Neural cell (in vitro differentiated cells): ENCODE results near the gene TXNDC16. TPM values are rescaled to one million over a fixed set of nuclear protein-coding genes. Genes with fewer than 3 reads are reported as not detected.

Experiments used
- H2AFZ ChIP-seq: fragments of 200-600, 300-800 bp; sonication (generic), shearing (Covaris generic); 2 replicates; pipeline ENCODE4 v1.6.0; 2014; ENCODE audit warnings: low read depth, mild to moderate bottlenecking, antibody characterized with exemption, low read length, moderate library complexity
- H3F3A ChIP-seq: fragments of 200-600 bp; shearing (Covaris generic); 2 replicates; pipeline ENCODE4 v1.6.1; 2016; ENCODE audit warnings: mild to moderate bottlenecking, moderate library complexity, mixed read lengths, antibody characterized with exemption, low read length; ENCODE audit not compliant: insufficient read depth, poor library complexity, severe bottlenecking
- H3K27ac ChIP-seq: fragments of 200-600, 300-800 bp; sonication (generic), shearing (Covaris generic); 2 replicates; pipeline ENCODE4 v1.5.1; 2014; ENCODE audit warnings: mild to moderate bottlenecking, low read length, moderate library complexity
- H3K27me3 ChIP-seq: fragments of 300-800, 200-600 bp; sonication (generic), shearing (Covaris generic); 2 replicates; pipeline ENCODE4 v1.6.0; 2014; ENCODE audit warnings: mild to moderate bottlenecking, low read depth, low read length, moderate library complexity; ENCODE audit not compliant: insufficient read depth
- H3K36me3 ChIP-seq: fragments of 300-800, 200-600 bp; sonication (generic), shearing (Covaris generic); 2 replicates; pipeline ENCODE4 v1.5.1; 2014; ENCODE audit warnings: mild to moderate bottlenecking, antibody characterized with exemption, low read length, moderate library complexity; ENCODE audit not compliant: insufficient read depth
- H3K4me2 ChIP-seq: fragments of 300-800, 200-600 bp; sonication (generic), shearing (Covaris generic); 2 replicates; pipeline ENCODE4 v1.6.0; 2014; ENCODE audit warnings: mild to moderate bottlenecking, low read length
- H3K4me3 ChIP-seq: fragments of 300-800, 200-600 bp; sonication (generic), shearing (Covaris generic); 2 replicates; pipeline ENCODE4 v1.5.1; 2014; ENCODE audit warnings: mild to moderate bottlenecking, low read length, moderate library complexity
- H3K79me2 ChIP-seq: fragments of 200-600 bp; shearing (Covaris generic); replicated peaks from 2 replicates; pipeline ENCODE4 v1.6.0; 2014; ENCODE audit warnings: mild to moderate bottlenecking, low read length, moderate library complexity; ENCODE audit not compliant: insufficient read depth
- H3K9ac ChIP-seq: fragments of 300-800, 200-600 bp; sonication (generic), shearing (Covaris generic); 2 replicates; pipeline ENCODE4 v1.6.1; 2016; ENCODE audit warnings: mild to moderate bottlenecking, low read length, mixed read lengths
- H3K9me2 ChIP-seq: fragments of 200-600 bp; shearing (Covaris generic); 2 replicates; pipeline ENCODE4 v1.6.1; 2016; ENCODE audit warnings: mild to moderate bottlenecking, low read length, mixed read lengths; ENCODE audit not compliant: insufficient read depth
- H3K9me3 ChIP-seq: fragments of 200-600, 300-800 bp; sonication (generic), shearing (Covaris generic); 2 replicates; pipeline ENCODE4 v1.6.1; 2016; ENCODE audit warnings: mild to moderate bottlenecking, mixed run types, low read length, moderate library complexity, mixed read lengths
- H4K20me1 ChIP-seq: fragments of 200-600 bp; shearing (Covaris generic); 2 replicates; pipeline ENCODE4 v1.6.1; 2016; ENCODE audit warnings: mild to moderate bottlenecking, mixed run types; ENCODE audit not compliant: insufficient read depth
- CTCF ChIP-seq: fragments of 450-650 bp; IDR thresholded peaks from 2 replicates; pipeline ENCODE4 v1.5.1; 2014; ENCODE audit warnings: antibody characterized with exemption, mild to moderate bottlenecking, moderate library complexity; ENCODE audit not compliant: poor library complexity, severe bottlenecking
- EP300 ChIP-seq: fragments of 450-650 bp; conservative IDR thresholded peaks from 2 replicates; pipeline ENCODE4 v1.6.1; 2014; ENCODE audit warnings: antibody characterized with exemption, mild to moderate bottlenecking, moderate library complexity; ENCODE audit not compliant: poor library complexity, severe bottlenecking
- EZH2 ChIP-seq: fragments of 200-600, 300-800 bp; shearing (Covaris generic), sonication (generic); IDR thresholded peaks from 2 replicates; pipeline ENCODE4 v1.6.1; 2014; ENCODE audit warnings: antibody characterized with exemption, low read length, borderline replicate concordance, mild to moderate bottlenecking; ENCODE audit not compliant: insufficient read depth, poor library complexity, severe bottlenecking
- MXI1 ChIP-seq: fragments of 450-650 bp; conservative IDR thresholded peaks from 2 replicates; pipeline ENCODE4 v1.6.1; 2014; ENCODE audit warnings: antibody characterized with exemption, mild to moderate bottlenecking; ENCODE audit not compliant: poor library complexity, severe bottlenecking
- POLR2AphosphoS5 ChIP-seq: IDR thresholded peaks from 2 replicates; pipeline ENCODE4 v1.6.1; 2012
- RAD21 ChIP-seq: fragments of 450-650 bp; conservative IDR thresholded peaks from 2 replicates; pipeline ENCODE4 v1.6.1; 2014; ENCODE audit warnings: antibody characterized with exemption, mild to moderate bottlenecking, moderate library complexity
- SMC3 ChIP-seq: fragments of 450-650 bp; conservative IDR thresholded peaks from 2 replicates; pipeline ENCODE4 v1.6.1; 2014; ENCODE audit warnings: antibody characterized with exemption, mild to moderate bottlenecking, moderate library complexity; ENCODE audit not compliant: poor library complexity
- TAF1 ChIP-seq: IDR thresholded peaks from 2 replicates; pipeline ENCODE4 v1.6.1; 2012; ENCODE audit warnings: low read depth
- polyA plus RNA-seq: library from polyadenylated mRNA; depleted of rRNA; stranded (reverse); fragments of >200 nt; gene quantifications from 2 replicates; pipeline ENCODE4 v1.2.3, GENCODE V29; 2014

Gene TXNDC16
- polyA plus RNA-seq, 1 donor from 2014 or later = 58.4 TPM

GRCh38 chr14:52553002-52553670 lies 831 bp upstream of the TXNDC16 start:
- TF ChIP-seq MXI1 (peak; percentile 22), POLR2AphosphoS5 (no peak), CTCF (no peak), SMC3 (no peak), TAF1 (no peak)
- peak overlapping the region; percentile 13 for H3K4me2 ChIP-seq
- H3K27me3 ChIP-seq = no peaks in the 10 kb centered on the region
- H3F3A ChIP-seq = peaks cover 11% of the 10 kb centered on the region
- peak overlapping the region; percentile 98 for H3K9ac ChIP-seq
- H3K36me3 ChIP-seq = no peaks in the 10 kb centered on the region
- peak overlapping the region; percentile 88 for H3K4me3 ChIP-seq
- H3K9me2 ChIP-seq = no peaks in the 10 kb centered on the region
- H2AFZ ChIP-seq = peak overlapping the region; percentile 52
- H3K9me3 ChIP-seq = no peaks in the 10 kb centered on the region
- H3K79me2 ChIP-seq = peaks cover 78% of the 10 kb centered on the region
- H4K20me1 ChIP-seq = no peaks in the 10 kb centered on the region
- H3K27ac ChIP-seq = peak overlapping the region; percentile 91

GRCh38 chr14:52551696-52552062 lies 626 bp downstream of the TXNDC16 start:
- TF ChIP-seq CTCF (peak; percentile 62), EZH2 (no peak), MXI1 (no peak), RAD21 (no peak), TAF1 (no peak), POLR2AphosphoS5 (peak; percentile 16)
- no peaks in the 10 kb centered on the region for H3K27me3 ChIP-seq
- peak overlapping the region; percentile 99 for H3K4me2 ChIP-seq
- H3K9me2 ChIP-seq = no peaks in the 10 kb centered on the region
- peaks cover 11% of the 10 kb centered on the region for H3F3A ChIP-seq
- H3K9me3 ChIP-seq = no peaks in the 10 kb centered on the region
- peak overlapping the region; percentile 65 for H2AFZ ChIP-seq
- peak overlapping the region; percentile 88 for H3K4me3 ChIP-seq
- no peaks in the 10 kb centered on the region for H4K20me1 ChIP-seq
- H3K79me2 ChIP-seq = peaks cover 76% of the 10 kb centered on the region
- peak overlapping the region; percentile 96 for H3K27ac ChIP-seq
- no peaks in the 10 kb centered on the region for H3K36me3 ChIP-seq
- peak overlapping the region; percentile 95 for H3K9ac ChIP-seq

- Histone ChIP-seq H3K27me3 (no peaks in the 10 kb centered on the region), H3K9ac (peak overlapping the region; percentile 95), H3K27ac (peak overlapping the region; percentile 96), H2AFZ (peak overlapping the region; percentile 65), H3K79me2 (peaks cover 73% of the 10 kb centered on the region), H3K4me3 (peak overlapping the region; percentile 88), H3K36me3 (no peaks in the 10 kb centered on the region), H3F3A (peaks cover 11% of the 10 kb centered on the region), H4K20me1 (no peaks in the 10 kb centered on the region), H3K9me2 (no peaks in the 10 kb centered on the region), H3K4me2 (peak overlapping the region; percentile 99), H3K9me3 (no peaks in the 10 kb centered on the region)
- TF ChIP-seq CTCF (no peak), EP300 (no peak), TAF1 (no peak), SMC3 (no peak), RAD21 (no peak), EZH2 (no peak)
These were observed 1.1 kb downstream of the TXNDC16 start for GRCh38 chr14:52551205-52551604.
